Prostate gland (tissue), 2 donors: ENCODE measurements around the gene DNMT3A.

ENCODE experiments used
- POLR2AphosphoS5 ChIP-seq: sonication (generic); formaldehyde crosslinking; IDR thresholded peaks from one replicate; pipeline ENCODE4 v1.6.1; 2017; ENCODE audit warnings: antibody characterized with exemption
- TF ChIP-seq, protein P1 (sequence below), 4 experiments: fragments of 200-600 bp in 2 of 4; fragments of 450-650 bp in 2 of 4; sonication (generic) in 2 of 4; IDR thresholded peaks; 1 replicate in 3 of 4; 2 replicates in 1 of 4; pipeline ENCODE4 v1.5.1; 2016 to 2019; ENCODE audit warnings: antibody characterized with exemption in 4 of 4, mild to moderate bottlenecking in 2 of 4, moderate library complexity in 2 of 4

DNA sequence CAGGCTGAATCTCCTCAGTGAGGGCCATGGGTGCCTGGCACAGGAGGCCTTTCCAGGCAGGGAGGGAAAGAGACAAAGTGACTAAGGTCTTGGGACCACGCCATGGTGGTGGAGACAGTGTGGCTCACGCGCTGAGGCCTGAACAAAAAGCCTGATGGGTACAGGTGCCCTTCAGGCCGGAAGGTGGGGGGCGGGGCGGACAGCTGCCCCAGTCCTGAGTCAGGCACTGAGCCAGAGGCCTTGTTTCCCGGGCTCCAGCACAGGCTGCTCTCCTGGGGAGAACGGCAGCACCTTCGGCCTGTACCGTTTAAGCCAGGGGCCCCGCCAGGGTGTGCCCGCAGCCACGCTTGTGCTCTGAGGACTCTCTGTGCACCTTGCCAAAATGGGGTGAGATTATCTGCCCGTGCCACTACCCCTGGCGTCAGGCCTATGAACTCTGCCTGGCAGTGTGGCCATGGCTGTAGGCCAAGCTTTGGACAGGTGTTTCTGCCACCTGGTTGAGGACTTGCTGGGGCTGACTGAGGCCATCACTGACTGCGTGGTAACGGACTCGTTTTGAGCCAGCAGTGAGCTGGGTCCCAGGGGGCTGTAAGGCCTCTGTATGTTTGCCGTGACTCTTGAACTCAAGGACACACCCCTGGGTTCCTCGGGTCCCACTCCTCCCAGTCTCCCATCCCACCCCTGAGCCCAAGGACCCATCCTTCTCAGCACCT lies 31.7 kb upstream of the DNMT3A start:
- TF ChIP-seq, protein P1, sequence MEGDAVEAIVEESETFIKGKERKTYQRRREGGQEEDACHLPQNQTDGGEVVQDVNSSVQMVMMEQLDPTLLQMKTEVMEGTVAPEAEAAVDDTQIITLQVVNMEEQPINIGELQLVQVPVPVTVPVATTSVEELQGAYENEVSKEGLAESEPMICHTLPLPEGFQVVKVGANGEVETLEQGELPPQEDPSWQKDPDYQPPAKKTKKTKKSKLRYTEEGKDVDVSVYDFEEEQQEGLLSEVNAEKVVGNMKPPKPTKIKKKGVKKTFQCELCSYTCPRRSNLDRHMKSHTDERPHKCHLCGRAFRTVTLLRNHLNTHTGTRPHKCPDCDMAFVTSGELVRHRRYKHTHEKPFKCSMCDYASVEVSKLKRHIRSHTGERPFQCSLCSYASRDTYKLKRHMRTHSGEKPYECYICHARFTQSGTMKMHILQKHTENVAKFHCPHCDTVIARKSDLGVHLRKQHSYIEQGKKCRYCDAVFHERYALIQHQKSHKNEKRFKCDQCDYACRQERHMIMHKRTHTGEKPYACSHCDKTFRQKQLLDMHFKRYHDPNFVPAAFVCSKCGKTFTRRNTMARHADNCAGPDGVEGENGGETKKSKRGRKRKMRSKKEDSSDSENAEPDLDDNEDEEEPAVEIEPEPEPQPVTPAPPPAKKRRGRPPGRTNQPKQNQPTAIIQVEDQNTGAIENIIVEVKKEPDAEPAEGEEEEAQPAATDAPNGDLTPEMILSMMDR (IDR thresholded peaks at IDR 0.05): no peak
- no peak for TF ChIP-seq POLR2AphosphoS5
